ENCODE data around the gene METTL16.

DNA sequence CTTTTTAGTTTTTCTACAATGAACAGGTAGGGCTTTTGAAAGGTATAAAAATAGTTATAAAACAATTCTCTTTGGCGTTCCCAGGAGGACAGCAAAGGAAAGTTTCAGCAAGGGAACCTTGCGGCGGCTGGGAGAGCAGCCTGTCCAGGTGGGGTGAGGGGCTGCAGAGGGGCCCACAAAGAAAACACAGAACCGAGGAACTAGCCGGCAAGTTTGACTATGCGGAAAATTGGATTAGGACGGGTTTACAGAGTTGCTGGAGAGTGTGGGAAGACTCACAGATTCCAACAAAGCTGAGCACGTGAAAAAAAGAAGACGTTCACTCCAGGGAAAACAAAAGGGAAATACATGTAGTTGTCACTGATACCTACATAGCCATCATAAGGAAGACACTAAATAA, 40.2 kb upstream of the METTL16 start:
- TF ChIP-seq POLR2AphosphoS5 (IDR thresholded peaks at IDR 0.05) (no peak), POLR2A (IDR thresholded peaks at IDR 0.05) (no peak)
- TF ChIP-seq, protein P1, sequence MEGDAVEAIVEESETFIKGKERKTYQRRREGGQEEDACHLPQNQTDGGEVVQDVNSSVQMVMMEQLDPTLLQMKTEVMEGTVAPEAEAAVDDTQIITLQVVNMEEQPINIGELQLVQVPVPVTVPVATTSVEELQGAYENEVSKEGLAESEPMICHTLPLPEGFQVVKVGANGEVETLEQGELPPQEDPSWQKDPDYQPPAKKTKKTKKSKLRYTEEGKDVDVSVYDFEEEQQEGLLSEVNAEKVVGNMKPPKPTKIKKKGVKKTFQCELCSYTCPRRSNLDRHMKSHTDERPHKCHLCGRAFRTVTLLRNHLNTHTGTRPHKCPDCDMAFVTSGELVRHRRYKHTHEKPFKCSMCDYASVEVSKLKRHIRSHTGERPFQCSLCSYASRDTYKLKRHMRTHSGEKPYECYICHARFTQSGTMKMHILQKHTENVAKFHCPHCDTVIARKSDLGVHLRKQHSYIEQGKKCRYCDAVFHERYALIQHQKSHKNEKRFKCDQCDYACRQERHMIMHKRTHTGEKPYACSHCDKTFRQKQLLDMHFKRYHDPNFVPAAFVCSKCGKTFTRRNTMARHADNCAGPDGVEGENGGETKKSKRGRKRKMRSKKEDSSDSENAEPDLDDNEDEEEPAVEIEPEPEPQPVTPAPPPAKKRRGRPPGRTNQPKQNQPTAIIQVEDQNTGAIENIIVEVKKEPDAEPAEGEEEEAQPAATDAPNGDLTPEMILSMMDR (IDR thresholded peaks at IDR 0.05) = no peak

All from prostate gland (tissue), 2 donors.